HG03520 (cell line): ENCODE measurements around the gene P2RX7.
A peak's percentile ranks its signal among the peaks of the same experiment; 100 is the strongest.

Experiments
- ATAC-seq: cut with Tn5 transposase; IDR thresholded peaks from one replicate; pipeline ENCODE4 v1.9.1; 2021; ENCODE audit warnings: mild to moderate bottlenecking, moderate library complexity; ENCODE audit not compliant: unreplicated experiment

P2RX7 gene

DNA sequence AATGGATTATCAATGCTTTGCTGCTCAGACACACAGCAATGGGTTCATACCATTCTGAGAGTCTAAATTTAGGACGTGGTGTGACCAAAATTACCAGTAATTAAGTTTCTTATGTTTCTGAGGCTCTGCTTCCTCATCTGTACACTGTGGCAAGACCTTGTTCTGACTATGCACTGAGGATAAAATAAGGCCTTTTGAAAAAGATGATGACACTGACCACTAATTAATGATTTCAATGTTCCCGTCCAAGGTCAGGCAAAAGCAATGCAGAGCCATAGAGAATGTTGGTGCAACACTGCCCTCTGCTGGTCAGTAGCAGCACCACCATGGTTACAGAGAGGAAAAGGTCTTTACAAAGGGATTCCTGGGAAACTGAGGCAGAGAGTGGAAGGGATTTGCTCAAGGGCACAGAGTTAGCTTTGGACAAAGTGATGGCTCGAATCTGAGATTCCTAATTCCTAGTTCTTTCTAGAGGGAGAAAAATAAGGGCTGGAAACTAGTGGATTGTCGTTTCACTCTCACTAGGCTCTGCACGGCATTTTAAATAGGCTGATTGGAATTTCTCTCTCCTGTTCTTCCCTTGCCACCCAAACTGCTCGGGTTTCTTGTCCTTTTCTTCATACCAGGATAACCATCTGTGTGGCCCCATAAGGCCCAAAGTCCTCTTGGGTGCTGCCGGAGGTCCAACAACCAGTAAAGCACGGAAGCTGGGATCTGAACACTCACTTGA, 22.3 kb upstream of the P2RX7 start:
- no peak for ATAC-seq

DNA sequence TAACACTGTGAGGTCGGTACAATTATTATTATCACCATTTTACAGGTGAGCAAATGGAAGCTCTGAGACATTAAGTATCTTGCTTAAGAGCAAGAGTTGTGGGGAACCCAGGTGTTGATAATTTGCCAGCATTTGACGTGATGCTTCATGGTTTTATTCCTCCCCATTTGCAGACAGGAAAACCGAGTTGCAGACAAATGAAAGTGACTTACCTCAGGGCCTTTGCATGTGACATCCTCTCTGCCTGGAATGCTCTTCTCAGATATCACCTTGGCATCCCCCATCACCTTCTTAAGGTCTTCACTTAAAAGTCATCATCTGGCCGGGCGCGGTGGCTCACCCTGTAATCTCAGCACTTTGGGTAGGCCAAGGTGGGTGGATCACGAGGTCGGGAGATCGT, 21.0 kb upstream of the P2RX7 start:
- ATAC-seq, result no peak

DNA sequence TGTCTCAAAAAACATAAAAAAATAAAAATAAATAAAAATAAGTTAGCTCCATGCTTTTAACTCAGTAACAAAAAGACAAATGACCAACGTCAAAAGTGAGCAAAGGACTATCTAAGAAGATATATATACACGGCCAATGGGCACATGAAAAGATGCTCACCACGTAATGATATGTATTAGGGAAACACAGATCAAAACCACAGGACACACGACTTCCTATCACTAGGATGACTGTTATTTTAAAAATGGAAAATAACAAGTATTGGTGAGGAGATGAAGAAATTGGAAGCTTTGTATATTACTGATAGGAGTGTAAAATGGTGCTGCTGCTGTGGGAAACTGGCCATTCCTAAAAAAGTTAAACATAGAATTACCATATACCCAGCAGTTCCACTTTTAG, 20.2 kb upstream of the P2RX7 start:
- no peak for ATAC-seq

DNA sequence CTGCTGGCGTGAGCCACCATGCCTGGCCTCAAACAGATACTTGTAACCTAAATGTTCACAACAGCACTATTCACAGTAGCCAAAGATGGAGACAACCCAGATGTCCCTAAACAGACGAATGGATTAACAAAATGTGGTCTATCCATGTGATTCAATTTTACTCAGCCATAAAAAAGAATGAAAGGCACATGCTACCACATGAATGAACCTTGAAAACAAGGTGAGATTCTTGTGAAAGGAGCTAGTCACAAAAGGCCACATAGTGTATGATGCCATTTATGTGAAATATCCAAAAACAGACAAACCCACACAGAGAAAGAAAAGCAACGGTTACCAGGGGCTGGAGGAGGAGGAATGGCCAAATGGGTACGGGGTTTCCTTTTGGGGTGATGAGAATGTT, 19.6 kb upstream of the P2RX7 start:
- ATAC-seq, result no peak

DNA sequence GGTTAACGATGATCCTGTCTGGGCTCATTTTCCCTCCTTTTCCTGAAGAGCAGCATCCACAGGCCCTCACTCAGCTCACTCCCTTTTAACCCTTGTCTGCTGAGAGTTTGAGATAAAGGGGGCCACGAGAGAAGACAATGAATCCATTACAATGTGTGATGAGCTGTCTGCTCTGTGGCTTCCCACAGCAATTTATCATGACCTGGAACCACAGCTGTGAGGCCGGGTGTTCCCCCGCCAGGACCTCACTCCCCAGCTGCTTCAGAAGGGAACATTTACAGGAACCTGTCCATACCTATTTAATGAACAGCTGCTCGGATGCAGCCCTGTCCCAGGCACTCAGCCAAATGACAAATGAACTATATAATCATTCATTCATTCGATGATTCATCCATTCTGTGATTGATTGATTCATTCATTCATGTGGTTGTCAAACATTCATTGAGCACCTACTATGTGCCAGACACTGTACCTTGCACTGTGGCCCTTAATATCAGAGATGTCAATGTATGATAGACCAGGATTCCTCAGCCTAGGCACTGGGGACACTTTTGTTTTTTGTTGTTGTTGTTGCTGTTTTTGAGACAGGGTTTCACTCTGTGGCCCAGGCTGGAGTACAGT, 18.5 kb upstream of the P2RX7 start:
- no peak for ATAC-seq

DNA sequence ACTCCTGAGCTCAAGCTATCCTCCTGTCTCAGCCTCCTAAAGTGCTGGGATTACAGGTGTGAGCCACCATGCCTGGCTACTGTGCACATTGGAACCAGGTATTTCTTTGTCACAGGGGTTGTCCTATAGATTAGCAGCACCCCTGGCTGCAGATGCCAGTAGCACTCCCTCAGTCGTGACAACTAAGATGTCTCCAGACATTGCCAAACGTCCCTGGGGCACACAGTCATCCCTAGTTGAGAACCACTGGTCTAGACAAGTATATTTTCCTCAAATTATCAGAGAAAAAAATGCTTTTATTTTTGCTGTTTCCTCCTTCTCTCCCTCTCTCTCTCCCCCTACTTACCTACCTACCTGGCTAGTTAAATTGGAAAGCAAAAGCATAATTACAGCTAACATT, 17.9 kb upstream of the P2RX7 start:
- ATAC-seq, result no peak

DNA sequence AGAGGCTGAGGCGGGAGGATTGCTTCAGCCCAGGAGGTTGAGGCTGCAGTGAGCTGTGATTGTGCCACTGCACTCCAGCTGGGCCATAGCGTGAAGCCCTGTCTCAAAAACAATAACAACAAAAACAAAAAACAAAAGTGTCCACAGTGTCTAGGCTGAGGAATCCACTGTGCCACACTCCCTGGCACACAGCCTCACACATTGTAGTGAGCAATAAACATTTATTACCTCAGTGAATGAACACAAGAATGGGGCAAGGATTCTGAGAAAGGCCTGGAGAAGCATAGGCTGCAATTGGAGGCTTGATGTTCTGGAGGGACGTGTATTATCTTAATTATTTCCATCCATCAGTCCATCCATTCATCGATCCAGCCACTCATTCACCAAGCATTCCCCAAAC, 17.1 kb upstream of the P2RX7 start:
- no peak for ATAC-seq

DNA sequence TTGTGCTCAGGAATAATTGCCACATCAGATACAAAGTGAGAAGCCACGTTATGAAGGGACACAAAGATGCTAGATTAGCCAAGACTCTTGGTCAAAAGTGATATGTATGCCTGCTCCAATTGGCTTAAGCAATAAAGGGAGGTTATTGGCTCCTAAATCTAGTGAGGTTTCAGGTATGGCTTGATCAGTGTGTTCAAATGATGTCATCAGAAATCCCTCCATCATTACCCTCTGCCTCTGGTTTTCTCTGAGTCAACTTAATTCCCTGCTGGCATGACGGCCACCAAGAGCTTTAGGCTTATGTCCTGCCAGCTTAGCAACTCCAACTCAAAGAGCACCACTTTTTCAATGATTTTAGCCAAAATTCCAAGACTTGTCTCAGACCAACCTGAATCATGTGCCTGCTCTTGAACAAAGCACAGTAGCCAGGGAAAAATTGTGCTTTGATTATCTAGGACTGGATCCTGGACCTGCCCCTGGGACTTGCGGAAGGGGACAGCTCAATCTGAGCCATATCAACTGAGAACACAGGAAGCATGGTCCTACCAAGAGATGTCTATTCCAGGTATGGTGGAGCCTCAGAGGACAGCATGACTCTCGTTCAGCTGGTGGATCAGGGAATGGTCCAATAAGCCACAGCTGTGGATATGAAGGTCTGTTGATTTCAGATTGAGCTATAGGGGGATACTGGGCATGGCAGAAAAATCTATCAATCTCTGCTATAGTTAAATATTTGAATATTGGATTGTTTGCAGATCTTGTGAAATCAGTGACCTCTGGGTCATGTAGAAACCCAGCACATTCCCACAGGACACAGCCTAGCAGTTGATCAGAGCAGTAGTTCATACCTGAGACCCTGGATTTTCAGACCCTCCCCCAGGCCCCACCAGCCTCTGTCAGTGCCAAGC, 16.1 kb upstream of the P2RX7 start:
- no peak for ATAC-seq

DNA sequence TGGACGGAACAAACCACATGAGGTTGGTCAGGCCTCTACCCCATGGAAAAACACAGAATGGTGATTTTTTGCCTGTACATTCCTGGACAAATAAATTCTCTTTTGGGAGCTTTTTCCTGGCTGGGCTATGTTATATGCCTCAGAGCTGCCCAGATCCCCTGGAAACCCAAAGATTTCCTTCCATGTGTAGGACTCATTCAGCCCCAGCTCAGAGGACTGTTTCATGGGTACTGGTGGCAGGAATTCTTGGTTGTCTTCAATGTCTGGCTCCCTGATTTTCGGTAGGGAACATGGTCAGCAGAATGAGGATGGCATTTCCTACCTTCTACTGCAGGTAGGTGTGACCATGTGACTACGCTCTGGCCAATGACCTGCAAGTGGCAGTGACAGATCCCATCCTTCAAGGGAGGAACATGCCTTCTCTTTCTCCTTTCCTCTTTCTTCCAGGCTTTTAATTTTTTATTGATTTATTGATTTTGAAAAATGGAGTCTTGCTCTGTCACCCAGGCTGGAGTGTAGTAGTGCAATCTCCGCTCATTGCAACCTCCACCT, 15.4 kb upstream of the P2RX7 start:
- no peak for ATAC-seq

DNA sequence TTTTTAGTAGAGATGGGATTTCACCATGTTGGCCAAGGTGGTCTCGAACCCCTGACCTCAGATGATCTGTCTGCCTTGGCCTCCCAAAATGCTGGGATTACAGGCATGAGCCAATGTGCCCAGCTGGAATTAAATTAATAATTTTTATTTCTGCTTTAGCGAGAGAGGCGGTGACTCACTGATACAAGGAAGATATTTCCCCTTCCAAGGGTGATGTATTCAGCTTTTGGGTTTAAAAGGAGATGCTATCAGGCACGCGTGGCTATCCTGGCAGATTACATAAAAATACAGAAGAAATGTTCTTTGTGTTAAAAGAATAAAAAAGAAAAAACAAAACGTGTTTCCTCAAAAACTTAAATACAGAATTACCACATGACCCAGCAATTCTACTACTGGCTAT, 12.4 kb upstream of the P2RX7 start:
- ATAC-seq, result no peak

DNA sequence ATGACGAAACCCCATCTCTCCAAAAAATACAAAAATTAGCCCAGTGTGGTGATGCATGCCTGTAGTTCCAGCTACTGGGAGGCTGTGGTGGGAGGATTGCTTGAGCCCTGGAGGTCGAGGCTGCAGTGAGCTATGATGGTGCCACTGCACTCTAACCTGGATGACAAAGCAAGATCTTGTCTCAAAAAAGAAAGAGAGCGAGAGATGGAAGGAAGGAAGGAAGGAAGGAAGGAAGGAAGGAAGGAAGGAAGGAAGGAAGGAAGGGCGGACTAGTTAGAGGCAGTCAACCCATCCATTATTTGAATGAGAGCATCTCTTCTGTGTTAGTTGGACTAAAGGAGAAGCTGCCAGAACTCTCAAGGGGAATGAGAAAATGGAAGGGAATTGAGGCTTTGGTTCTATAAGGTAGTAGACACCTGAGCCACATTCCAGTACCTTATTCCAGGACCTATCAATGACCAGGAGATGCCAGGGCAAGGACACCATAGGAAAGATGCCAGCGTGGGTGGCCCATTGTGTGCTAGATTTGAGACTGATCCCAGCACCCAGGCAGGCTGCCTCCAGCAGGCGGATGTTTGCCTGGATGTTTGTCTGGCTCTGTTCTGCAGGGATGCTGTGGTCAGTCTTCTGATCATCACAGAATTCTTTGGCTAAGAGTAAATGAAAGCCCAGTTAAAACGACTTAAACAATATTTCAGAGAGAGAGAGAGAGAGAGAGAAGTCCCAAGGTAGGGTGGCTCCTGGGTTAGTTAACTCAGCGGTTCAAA, 11.5 kb upstream of the P2RX7 start:
- ATAC-seq, result no peak

DNA sequence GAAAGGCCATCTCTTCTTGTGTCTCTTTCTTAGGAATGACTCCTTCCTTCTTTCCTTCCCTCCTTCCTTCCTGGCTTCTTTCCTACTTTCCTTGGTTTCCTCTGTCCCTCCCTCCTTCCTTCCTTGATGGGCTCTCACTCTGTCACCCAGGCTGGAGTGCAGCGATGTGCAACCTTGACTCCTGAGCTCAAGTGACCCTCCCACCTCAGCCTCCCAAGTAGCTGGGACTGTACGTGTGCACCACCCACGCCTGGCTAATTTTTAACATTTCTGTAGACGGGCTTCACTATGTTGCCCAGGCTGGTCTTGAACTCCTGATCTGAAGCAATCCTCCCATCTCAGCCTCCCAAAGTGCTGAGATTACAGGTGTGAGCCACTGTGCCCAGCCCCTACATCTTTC, 10.9 kb upstream of the P2RX7 start:
- no peak for ATAC-seq

DNA sequence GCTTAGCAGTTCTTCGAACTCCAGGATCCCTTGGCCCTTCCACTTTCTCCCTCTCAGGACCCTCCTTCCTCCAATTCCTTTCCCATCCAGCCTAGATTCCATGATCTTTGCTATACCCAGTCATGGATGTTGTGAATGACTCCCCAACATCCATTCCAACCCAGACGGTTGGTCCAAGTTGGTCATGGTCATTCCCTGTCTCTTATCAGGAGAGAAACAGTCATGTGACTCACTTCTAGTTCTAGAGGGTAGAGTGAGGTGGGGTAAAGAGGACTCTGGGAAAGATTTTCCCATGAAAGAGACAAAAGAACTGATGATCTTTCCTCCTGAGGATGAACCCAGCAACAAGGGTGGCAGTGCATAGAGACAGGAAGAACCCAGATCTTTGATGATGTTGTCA, 9.2 kb upstream of the P2RX7 start:
- ATAC-seq, result no peak

DNA sequence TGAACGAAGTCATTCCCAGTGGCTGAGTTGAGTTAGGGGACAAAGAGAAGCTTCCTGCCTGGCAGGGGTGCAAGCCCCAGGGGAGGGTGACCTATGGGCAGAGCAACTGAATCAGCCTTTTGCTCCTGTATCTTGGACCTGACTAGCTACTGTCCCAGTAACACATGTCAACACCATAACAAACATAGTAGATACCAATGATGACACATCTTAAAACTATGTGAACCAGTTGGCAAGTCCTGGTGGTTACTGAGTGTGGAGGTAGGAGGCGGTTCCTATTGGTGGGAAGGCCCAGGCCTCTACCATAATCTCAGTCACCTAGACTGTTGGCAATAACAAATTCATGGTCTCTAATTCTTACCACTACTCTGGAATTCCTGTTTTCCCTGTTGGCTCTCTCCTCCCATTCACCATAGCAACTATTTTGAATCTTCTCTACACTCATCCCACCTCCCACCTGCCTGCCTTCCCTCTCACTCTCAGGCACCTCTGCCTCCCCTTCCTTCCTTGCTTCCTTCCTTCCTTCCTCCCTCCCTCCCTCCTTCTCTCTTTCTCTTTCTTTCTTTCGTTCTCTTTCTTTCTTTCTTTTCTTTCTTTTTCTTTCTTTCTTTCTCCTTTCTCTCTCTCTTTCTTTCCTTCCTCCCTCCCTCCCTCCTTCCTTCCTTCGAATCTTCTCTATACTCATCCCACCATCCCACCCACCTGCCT, 8.1 kb upstream of the P2RX7 start:
- no peak for ATAC-seq

DNA sequence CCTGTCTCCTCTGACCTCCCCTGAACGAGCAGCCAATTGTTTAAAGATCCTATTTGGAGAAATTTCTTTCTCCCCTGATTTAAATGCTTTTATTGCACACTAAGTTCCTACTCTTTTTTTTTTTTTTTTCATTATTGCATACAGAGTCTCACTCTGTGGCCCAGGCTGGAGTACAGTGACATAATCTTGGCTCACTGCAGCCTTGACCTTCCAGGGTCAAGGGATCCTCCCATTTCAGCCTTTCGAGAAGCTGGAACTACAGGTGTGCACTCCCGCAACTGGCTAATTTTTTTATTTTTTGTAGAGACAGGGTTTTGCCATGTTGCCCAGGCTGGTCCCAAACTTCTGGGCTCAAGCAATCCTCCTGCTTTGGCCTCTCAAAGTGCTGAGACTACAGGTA, 5.2 kb upstream of the P2RX7 start:
- no peak for ATAC-seq

DNA sequence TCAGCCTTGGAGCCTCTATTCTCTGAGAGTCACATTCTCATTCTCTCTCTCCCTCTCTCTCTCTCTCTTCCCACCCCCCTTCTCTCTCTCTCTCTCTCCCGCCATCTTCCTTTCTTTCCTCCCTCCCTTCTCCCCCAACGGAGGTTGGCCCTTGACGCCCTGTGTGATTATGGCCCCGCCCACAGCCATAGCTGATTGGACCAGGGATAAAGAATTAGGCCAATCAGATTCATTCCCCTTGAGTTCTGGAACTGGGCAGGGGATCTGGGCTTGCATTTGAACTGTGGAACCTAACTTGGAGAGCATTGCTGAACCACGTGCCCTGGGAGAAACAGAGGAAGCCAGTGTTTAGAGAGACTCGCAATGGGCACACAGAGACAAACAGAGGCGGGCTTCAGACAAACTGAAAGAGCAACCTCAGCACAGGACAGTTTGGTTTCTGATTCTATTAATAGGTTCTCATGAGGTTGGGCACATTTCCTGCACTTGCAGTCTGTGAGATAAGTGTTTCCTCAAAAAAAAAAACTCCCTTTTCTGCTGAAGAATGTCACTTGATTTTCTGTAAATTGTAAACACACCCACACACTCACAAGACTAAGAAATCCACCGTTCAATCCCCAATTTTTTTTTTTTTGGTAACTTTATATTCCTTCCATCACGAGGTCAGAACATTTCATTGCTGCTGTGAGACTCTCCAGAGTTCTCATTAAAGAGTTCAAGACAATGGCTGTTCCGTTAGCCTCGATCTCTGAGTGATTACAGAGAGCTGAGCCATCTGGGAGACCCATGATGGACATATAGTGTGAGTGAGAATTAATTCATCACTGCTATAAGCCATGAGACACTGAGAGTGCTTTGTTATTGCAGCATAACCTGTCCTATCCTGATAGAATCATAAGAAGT, 3.5 kb upstream of the P2RX7 start:
- ATAC-seq, result peak; percentile 69

DNA sequence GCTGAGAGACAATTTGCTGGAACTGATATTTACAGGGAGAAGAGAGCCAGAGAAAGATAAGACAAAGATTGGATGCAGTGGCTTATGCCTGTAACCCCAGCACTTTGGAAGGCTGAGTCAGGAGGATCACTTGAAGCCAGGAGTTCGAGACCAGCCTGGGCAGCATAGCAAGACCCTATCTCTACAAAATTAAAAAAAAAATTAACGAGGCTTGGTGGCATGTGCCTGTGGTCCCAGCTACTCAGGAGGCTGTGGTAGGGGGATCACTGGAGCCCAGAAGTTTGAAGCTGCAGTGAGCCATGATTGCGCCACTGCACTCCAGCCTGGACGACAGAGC, 2.9 kb upstream of the P2RX7 start:
- no peak for ATAC-seq

DNA sequence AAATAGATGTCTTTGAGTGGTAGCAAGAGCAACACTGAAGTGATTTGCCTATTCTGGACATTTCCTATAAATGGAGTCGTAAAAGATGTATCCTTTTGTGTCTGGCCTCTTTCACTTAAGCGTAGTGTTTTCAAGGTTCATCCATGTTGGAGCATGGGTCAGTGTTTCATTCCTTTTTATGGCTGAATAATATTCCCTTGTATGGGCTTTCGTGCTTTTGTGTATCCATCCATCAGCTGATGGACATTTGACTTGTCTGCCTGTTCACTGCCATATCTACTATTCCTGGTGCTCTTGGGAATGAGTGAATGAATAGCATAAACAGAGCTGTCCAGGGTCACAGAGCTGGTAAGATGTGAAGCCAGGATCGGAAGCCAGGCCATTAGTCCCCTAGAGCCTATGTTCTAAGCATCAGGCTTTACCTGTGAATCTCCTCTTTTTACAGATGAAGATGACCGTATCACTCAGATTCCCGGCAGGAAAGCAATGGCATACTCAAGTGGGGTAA, 1.8 kb upstream of the P2RX7 start:
- no peak for ATAC-seq

DNA sequence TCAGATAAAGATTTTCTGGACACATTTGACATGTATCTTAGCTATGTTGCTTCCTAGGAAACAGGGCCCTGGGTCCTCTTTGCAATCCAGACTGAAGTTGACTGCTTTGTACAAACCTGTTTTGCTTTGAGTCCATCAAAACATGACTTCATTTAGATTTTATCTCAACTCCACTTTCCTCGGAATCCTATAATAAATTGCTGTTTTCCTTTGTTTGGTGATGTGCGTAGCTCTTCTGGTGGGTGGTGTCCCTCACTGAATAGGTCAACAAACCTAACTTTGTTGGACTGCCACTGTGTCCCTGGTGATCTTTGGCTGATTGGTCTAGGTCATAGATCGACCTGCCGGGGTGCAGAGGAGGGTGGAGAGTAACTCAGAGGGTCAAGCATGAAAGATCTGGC, 735 bp upstream of the P2RX7 start:
- no peak for ATAC-seq
